K562 (cell line): ENCODE results near the gene MAP3K14. TPM values are rescaled to one million over a fixed set of nuclear protein-coding genes. Genes with fewer than 3 reads are reported as not detected.

Source experiments
- E2F6 ChIP-seq, 2 experiments: IDR thresholded peaks; 2 replicates each; pipeline ENCODE4 v1.6.1; 2011; ENCODE audit warnings: borderline replicate concordance in 1 of 2, control low read depth in 1 of 2, low read depth in 1 of 2, low read length in 1 of 2, mild to moderate bottlenecking in 1 of 2, mixed read lengths in 1 of 2, moderate library complexity in 1 of 2; ENCODE audit not compliant: insufficient read depth in 1 of 2, insufficient read length in 1 of 2, poor library complexity in 1 of 2, severe bottlenecking in 1 of 2; ENCODE audit errors: extremely low read depth in 1 of 2
- HDAC1 ChIP-seq, 2 experiments: fragments of 450-650 bp; IDR thresholded peaks; 2 replicates each; pipeline ENCODE4 v1.6.1; 2016 to 2017; ENCODE audit warnings: inconsistent platforms in 1 of 2, mild to moderate bottlenecking in 1 of 2, moderate library complexity in 1 of 2
- MECOM ChIP-seq: fragments of 250-450 bp; sonication (Bioruptor Pico); IDR thresholded peaks from 2 replicates; pipeline ENCODE4 v1.8.0; 2022; ENCODE audit warnings: inconsistent platforms
- MNT ChIP-seq, 2 experiments: fragments of 450-650 bp; conservative IDR thresholded peaks; 2 replicates each; pipeline ENCODE4 v1.6.1; 2017; ENCODE audit warnings: mild to moderate bottlenecking in 2 of 2, moderate library complexity in 2 of 2
- NCOA2 ChIP-seq, 2 experiments: fragments of 450-650 bp; IDR thresholded peaks; 2 replicates each; pipeline ENCODE4 v1.6.1; 2018; ENCODE audit warnings: mild to moderate bottlenecking in 2 of 2, moderate library complexity in 1 of 2; ENCODE audit not compliant: partially characterized antibody in 2 of 2
- POLR3A ChIP-seq: IDR thresholded peaks from 2 replicates; pipeline ENCODE4 v1.6.1; 2011; ENCODE audit warnings: borderline replicate concordance, mild to moderate bottlenecking, moderate library complexity; ENCODE audit not compliant: insufficient read length, insufficient read depth; ENCODE audit errors: extremely low read depth
- SMAD2 ChIP-seq: fragments of 150-350 bp; IDR thresholded peaks from 2 replicates; pipeline ENCODE4 v1.6.1; 2014; ENCODE audit warnings: low read depth, mild to moderate bottlenecking, low read length
- SUPT5H ChIP-seq: fragments of 450-650 bp; IDR thresholded peaks from 2 replicates; pipeline ENCODE4 v1.6.1; 2016
- TAF1 ChIP-seq: IDR thresholded peaks from 2 replicates; pipeline ENCODE4 v1.6.1; 2011; ENCODE audit warnings: mild to moderate bottlenecking, low read length, moderate library complexity; ENCODE audit not compliant: insufficient read depth, control insufficient read depth, severe bottlenecking; ENCODE audit errors: extremely low read depth
- TCFL5 ChIP-seq: fragments of 250-450 bp; sonication (Bioruptor Pico); conservative IDR thresholded peaks from 2 replicates; pipeline ENCODE4 v1.6.1; 2021; ENCODE audit warnings: mild to moderate bottlenecking, moderate library complexity, matching md5 sums
- UBTF ChIP-seq, 2 experiments: IDR thresholded peaks; 2 replicates each; pipeline ENCODE4 v1.6.1; 2012; ENCODE audit warnings: improper control_type of control experiment in 2 of 2, low read depth in 2 of 2, low read length in 2 of 2, borderline replicate concordance in 1 of 2
- ZFX ChIP-seq: sonication (generic); formaldehyde crosslinking; IDR thresholded peaks from 2 replicates; pipeline ENCODE4 v1.8.0; 2022; ENCODE audit warnings: mild to moderate bottlenecking, missing genetic modification reagents, moderate library complexity
- ZNF217 ChIP-seq: sonication (generic); formaldehyde crosslinking; IDR thresholded peaks from 2 replicates; pipeline ENCODE4 v1.8.0; 2022; ENCODE audit warnings: mild to moderate bottlenecking, missing genetic modification reagents
- ZNF384 ChIP-seq: IDR thresholded peaks from 2 replicates; pipeline ENCODE4 v1.6.1; 2012; ENCODE audit warnings: low read depth, low read length, improper control_type of control experiment
- ZNF639 ChIP-seq, 2 experiments: fragments of 200-800 bp in 1 of 2; sonication (Bioruptor generic) in 1 of 2; sonication (generic) in 1 of 2; formaldehyde crosslinking in 1 of 2; IDR thresholded peaks in 1 of 2; conservative IDR thresholded peaks in 1 of 2; 2 replicates each; pipeline versions ENCODE4 v1.5.0 to v1.6.1; 2016 to 2020; ENCODE audit warnings: missing compliant biosample characterization in 1 of 2, missing genetic modification characterization in 1 of 2, missing genetic modification reagents in 1 of 2
- polyA plus RNA-seq, 8 experiments: library from polyadenylated mRNA; depleted of rRNA in 4 of 8; stranded (reverse) in 5 of 8; unstranded in 3 of 8; fragments of >200 nt; fragmentation: Nextera tagmentation in 2 of 8; fragmentation: Illumina TruSeq in 1 of 8; extraction: Ambion mirVana in 2 of 8; extraction: Trizol in 1 of 8; gene quantifications; 2 replicates each; pipeline versions ENCODE4 v1.2.1 to v1.2.3, GENCODE V29; 2011 to 2014; ENCODE audit warnings: inconsistent platforms in 1 of 8, missing spikeins in 1 of 8
- total RNA-seq, 7 experiments: library from RNA; depleted of rRNA in 6 of 7; stranded (reverse); fragments of >200 nt in 6 of 7; fragmentation: Illumina TruSeq in 2 of 7; extraction: Trizol in 2 of 7; gene quantifications; 2 replicates each; pipeline versions ENCODE4 v1.2.1 to v1.2.3, GENCODE V29; 2011 to 2021; ENCODE audit warnings: low replicate concordance in 1 of 7

MAP3K14 gene
- total and polyA plus RNA-seq, 9 of the 15 experiments (the other 6 are each of a cell fraction or from before 2014, with no cell fraction given) = 0.45 to 8.7 (median 3.2) TPM

GRCh38 chr17:45222289-45222995, 94.4 kb downstream of the MAP3K14 start (continued):
- TF ChIP-seq POLR3A = no peak
- TF ChIP-seq UBTF (IDR thresholded peaks at IDR 0.05; ENCODE audit: borderline replicate concordance in 1 of 2, low read depth in 2 of 2, low read length in 2 of 2) = 0 out of 4 replicates have a peak, but pooled peaks have one; percentile 20 to 43
- TF ChIP-seq ZFX (CRISPR knock-in tag) = 0 out of 2 replicates have a peak, but pooled peaks have one; percentile 12
- peak; percentile 32 for TF ChIP-seq TAF1
- no peak for TF ChIP-seq SUPT5H
- TF ChIP-seq ZNF217 (CRISPR knock-in tag) = no peak
- TF ChIP-seq ZNF384 = peak; percentile 48; the same call in 1 of the 2 replicates
- no peak for TF ChIP-seq ZNF639 (CRISPR knock-in tag; conservative IDR thresholded peaks at IDR 0.05 in 1 of 2, IDR thresholded peaks at IDR 0.05 in 1 of 2)
- no peak for TF ChIP-seq NCOA2 (IDR thresholded peaks at IDR 0.05; ENCODE audit: partially characterized antibody in 2 of 2)
- no peak for TF ChIP-seq MECOM (CRISPR knock-in tag)
- TF ChIP-seq MNT (conservative IDR thresholded peaks at IDR 0.05) = no peak
- no peak for TF ChIP-seq TCFL5 (CRISPR knock-in tag)
- no peak for TF ChIP-seq HDAC1 (IDR thresholded peaks at IDR 0.05)
- TF ChIP-seq SMAD2 = no peak
- TF ChIP-seq E2F6 (IDR thresholded peaks at IDR 0.05; ENCODE audit: borderline replicate concordance in 1 of 2, extremely low read depth in 1 of 2, insufficient read depth in 1 of 2, insufficient read length in 1 of 2, low read depth in 1 of 2, low read length in 1 of 2, poor library complexity in 1 of 2, severe bottlenecking in 1 of 2) = peak in 1 of 2 experiments; percentile 24
